HG02571 (cell line): ENCODE data around the gene CCR5AS.
A peak's percentile ranks its signal among the peaks of the same experiment; 100 is the strongest.

Experiments used
- ATAC-seq: cut with Tn5 transposase; IDR thresholded peaks from one replicate; pipeline ENCODE4 v1.9.1; 2021; ENCODE audit warnings: mild to moderate bottlenecking, moderate library complexity; ENCODE audit not compliant: unreplicated experiment

The CCR5AS gene

DNA sequence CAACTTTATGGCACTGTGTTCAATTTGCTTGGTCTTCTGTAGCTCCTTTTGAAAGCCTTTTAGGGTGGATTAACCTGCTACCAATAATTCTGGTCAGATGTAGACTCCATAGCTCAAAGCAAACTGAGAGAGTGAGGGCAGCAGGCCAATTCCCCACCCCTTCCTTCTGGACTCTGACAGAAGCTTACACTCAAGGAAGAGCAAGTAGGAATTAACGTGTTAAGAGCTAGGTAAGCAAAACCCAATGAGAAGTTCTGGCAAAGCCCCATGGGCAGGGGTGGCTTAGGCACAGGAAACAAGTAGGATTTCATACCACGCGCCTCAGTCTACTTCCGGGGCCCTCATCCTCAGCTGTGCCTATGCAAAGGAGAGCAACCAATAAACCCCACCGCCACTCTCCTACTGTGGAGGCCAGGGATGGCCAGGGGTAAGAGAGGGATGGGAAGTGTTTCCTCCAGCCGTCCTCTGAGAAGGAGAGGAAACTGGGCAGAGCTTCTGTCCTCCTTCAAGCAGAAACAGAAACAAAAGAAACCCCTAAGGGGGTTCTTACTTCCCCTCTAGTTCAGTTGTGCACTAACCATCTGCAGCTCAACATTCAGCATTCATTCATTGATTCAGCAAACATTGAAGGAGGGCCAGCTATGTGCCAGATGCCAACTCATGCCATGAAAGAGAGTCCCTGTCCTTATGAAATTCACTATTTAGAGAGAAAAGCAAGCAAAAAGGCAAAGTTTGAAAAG is 23.5 kb downstream of the CCR5AS start:
- ATAC-seq, result no peak

DNA sequence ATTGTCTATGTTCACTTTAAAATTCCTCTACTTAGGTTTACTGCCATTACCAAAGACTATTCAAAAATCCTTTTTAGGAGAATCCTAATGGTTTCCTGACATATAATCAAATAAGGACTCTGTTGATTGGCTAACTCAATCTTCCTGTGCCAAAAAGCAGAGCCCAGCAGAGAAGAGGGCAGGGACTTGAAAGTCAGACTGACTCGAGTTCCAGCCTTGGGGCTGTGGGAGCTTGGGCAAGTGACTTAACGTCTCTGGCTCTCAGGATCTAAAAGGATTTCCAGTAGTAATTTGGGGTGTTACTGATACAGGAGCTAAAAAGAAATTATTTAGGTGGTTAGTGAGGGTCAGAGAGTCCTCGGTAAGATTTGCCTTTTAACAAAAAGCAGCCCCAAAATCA is 25.2 kb downstream of the CCR5AS start:
- no peak for ATAC-seq

DNA sequence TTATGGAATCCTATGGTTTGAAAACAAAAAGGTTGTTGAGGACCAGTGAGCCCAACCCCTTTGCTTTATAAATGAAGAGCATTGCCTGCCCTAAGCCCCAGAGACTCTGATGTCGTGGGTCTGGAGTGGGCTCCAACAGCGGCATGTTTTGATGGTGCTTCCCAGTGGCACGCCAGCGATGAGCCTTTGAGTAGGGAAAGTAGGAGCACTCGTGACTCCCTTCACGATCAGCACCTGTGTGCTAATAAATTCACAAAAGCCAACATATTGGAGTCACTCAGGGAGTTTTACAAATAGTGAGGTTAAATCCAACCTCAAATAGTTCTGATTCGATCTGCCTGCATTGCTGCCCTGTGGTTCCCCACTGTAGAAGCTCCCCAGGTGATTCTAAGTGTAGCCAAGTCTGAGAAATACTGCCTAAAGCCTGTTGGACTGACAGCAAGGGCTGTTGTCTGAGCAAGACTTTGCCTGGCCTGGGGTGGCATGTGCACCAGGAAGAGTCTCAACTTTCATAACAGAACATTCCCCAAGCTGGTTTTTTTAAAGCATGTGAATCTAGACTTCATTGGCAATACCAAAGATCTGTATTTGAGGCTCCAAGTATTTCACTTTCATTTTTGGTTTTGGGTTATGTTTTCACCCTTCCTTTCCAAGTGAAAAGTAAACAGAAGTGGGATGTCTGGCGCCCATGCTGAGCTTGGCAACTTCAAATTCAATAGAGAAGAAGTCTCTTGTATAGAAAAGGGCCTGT is 26.2 kb downstream of the CCR5AS start:
- no peak for ATAC-seq

DNA sequence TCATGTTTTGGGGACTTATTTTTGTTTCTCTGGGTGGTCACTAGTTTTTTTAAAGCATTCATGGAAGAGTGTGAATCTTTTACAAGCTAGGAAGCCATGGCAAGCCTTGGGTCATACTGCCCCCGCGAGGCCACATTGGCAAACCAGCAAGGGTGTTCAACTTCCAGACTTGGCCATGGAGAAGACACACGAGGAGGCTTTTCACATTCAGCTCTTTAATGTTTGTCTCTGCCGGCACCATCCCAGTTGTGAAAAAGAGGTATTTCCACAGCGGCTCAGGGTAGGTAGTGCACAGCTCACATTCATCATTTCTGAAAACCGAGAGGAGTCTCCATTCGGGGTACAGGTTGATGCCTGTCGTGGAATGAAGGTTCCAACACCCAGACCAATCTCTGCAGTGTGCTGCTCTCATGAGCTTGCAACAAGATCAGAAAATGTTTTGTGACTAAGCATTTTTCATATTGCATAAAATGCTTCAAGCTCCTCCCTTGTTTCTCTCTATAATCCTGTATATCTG is 28.4 kb downstream of the CCR5AS start:
- ATAC-seq, result no peak

DNA sequence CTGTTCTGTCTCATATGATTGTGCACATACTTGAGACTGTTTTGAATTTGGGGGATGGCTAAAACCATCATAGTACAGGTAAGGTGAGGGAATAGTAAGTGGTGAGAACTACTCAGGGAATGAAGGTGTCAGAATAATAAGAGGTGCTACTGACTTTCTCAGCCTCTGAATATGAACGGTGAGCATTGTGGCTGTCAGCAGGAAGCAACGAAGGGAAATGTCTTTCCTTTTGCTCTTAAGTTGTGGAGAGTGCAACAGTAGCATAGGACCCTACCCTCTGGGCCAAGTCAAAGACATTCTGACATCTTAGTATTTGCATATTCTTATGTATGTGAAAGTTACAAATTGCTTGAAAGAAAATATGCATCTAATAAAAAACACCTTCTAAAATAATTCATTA is 31.1 kb downstream of the CCR5AS start:
- no peak for ATAC-seq

DNA sequence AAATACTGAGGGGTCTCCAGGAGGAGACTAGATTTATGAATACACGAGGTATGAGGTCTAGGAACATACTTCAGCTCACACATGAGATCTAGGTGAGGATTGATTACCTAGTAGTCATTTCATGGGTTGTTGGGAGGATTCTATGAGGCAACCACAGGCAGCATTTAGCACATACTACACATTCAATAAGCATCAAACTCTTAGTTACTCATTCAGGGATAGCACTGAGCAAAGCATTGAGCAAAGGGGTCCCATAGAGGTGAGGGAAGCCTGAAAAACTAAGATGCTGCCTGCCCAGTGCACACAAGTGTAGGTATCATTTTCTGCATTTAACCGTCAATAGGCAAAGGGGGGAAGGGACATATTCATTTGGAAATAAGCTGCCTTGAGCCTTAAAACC is 31.6 kb downstream of the CCR5AS start:
- no peak for ATAC-seq

DNA sequence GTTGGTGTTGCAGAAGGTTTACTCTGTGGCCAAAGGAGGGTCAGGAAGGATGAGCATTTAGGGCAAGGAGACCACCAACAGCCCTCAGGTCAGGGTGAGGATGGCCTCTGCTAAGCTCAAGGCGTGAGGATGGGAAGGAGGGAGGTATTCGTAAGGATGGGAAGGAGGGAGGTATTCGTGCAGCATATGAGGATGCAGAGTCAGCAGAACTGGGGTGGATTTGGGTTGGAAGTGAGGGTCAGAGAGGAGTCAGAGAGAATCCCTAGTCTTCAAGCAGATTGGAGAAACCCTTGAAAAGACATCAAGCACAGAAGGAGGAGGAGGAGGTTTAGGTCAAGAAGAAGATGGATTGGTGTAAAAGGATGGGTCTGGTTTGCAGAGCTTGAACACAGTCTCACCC is 32.1 kb downstream of the CCR5AS start:
- no peak for ATAC-seq

DNA sequence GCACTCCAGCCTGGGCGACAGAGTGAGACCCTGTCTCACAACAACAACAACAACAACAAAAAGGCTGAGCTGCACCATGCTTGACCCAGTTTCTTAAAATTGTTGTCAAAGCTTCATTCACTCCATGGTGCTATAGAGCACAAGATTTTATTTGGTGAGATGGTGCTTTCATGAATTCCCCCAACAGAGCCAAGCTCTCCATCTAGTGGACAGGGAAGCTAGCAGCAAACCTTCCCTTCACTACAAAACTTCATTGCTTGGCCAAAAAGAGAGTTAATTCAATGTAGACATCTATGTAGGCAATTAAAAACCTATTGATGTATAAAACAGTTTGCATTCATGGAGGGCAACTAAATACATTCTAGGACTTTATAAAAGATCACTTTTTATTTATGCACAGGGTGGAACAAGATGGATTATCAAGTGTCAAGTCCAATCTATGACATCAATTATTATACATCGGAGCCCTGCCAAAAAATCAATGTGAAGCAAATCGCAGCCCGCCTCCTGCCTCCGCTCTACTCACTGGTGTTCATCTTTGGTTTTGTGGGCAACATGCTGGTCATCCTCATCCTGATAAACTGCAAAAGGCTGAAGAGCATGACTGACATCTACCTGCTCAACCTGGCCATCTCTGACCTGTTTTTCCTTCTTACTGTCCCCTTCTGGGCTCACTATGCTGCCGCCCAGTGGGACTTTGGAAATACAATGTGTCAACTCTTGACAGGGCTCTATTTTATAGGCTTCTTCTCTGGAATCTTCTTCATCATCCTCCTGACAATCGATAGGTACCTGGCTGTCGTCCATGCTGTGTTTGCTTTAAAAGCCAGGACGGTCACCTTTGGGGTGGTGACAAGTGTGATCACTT is 34.1 kb downstream of the CCR5AS start:
- no peak for ATAC-seq

DNA sequence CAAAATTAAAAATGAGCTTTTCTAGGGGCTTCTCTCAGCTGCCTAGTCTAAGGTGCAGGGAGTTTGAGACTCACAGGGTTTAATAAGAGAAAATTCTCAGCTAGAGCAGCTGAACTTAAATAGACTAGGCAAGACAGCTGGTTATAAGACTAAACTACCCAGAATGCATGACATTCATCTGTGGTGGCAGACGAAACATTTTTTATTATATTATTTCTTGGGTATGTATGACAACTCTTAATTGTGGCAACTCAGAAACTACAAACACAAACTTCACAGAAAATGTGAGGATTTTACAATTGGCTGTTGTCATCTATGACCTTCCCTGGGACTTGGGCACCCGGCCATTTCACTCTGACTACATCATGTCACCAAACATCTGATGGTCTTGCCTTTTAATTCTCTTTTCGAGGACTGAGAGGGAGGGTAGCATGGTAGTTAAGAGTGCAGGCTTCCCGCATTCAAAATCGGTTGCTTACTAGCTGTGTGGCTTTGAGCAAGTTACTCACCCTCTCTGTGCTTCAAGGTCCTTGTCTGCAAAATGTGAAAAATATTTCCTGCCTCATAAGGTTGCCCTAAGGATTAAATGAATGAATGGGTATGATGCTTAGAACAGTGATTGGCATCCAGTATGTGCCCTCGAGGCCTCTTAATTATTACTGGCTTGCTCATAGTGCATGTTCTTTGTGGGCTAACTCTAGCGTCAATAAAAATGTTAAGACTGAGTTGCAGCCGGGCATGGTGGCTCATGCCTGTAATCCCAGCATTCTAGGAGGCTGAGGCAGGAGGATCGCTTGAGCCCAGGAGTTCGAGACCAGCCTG is 35.1 kb downstream of the CCR5AS start:
- no peak for ATAC-seq

DNA sequence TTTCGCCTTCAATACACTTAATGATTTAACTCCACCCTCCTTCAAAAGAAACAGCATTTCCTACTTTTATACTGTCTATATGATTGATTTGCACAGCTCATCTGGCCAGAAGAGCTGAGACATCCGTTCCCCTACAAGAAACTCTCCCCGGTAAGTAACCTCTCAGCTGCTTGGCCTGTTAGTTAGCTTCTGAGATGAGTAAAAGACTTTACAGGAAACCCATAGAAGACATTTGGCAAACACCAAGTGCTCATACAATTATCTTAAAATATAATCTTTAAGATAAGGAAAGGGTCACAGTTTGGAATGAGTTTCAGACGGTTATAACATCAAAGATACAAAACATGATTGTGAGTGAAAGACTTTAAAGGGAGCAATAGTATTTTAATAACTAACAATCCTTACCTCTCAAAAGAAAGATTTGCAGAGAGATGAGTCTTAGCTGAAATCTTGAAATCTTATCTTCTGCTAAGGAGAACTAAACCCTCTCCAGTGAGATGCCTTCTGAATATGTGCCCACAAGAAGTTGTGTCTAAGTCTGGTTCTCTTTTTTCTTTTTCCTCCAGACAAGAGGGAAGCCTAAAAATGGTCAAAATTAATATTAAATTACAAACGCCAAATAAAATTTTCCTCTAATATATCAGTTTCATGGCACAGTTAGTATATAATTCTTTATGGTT is 35.9 kb downstream of the CCR5AS start, which contains the start of gene CCR5:
TSS of gene CCR5 (plus strand) at position 108 of the 680 bp plus-strand sequence. CDS start 1,957 bp downstream, outside the sequence.
- ATAC-seq, result no peak

DNA sequence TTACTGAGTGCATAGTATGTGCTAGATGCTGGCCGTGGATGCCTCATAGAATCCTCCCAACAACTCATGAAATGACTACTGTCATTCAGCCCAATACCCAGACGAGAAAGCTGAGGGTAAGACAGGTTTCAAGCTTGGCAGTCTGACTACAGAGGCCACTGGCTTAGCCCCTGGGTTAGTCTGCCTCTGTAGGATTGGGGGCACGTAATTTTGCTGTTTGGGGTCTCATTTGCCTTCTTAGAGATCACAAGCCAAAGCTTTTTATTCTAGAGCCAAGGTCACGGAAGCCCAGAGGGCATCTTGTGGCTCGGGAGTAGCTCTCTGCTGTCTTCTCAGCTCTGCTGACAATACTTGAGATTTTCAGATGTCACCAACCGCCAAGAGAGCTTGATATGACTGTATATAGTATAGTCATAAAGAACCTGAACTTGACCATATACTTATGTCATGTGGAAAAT is 37.2 kb downstream of the CCR5AS start:
- ATAC-seq, result peak; percentile 54

DNA sequence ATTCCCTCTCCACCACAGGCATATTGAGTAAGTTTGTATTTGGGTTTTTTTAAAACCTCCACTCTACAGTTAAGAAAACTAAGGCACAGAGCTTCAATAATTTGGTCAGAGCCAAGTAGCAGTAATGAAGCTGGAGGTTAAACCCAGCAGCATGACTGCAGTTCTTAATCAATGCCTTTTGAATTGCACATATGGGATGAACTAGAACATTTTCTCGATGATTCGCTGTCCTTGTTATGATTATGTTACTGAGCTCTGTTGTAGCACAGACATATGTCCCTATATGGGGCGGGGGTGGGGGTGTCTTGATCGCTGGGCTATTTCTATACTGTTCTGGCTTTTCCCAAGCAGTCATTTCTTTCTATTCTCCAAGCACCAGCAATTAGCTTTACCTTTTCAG is 37.7 kb downstream of the CCR5AS start:
- no peak for ATAC-seq

DNA sequence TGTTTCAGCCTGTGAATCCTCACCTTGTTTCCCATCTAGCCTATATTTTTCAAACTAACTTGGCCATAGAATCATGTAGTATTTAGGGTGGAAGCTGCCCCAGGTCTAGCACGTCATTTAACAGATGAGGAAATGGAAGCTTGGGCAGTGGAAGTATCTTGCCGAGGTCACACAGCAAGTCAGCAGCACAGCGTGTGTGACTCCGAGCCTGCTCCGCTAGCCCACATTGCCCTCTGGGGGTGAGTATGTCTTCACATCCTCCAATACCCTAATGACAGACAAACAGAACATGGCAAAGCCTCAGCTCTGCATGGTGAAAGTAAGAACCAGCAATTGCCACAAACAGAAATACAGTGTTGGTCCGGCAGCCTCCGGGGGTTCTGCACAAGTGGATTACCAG is 38.3 kb downstream of the CCR5AS start:
- peak; percentile 56 for ATAC-seq

DNA sequence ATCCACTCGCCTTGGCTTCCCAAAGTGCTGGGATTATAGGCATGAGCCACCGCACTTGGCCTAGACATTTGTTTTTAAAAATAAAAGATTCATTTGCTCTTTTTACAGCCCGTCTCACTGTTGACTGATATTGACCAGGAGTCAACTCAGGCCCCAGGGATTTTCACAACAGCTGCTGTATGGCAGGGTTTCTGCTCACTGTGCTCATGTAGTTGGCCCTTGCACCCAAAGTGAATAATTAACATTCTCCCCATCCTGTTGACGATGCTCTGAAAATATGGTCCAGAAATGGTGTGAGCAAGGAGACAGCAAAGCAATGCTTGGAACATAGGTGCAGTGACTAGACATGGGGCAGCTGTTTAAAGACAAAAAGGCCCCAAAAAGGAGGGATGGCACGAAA is 39.1 kb downstream of the CCR5AS start:
- no peak for ATAC-seq

DNA sequence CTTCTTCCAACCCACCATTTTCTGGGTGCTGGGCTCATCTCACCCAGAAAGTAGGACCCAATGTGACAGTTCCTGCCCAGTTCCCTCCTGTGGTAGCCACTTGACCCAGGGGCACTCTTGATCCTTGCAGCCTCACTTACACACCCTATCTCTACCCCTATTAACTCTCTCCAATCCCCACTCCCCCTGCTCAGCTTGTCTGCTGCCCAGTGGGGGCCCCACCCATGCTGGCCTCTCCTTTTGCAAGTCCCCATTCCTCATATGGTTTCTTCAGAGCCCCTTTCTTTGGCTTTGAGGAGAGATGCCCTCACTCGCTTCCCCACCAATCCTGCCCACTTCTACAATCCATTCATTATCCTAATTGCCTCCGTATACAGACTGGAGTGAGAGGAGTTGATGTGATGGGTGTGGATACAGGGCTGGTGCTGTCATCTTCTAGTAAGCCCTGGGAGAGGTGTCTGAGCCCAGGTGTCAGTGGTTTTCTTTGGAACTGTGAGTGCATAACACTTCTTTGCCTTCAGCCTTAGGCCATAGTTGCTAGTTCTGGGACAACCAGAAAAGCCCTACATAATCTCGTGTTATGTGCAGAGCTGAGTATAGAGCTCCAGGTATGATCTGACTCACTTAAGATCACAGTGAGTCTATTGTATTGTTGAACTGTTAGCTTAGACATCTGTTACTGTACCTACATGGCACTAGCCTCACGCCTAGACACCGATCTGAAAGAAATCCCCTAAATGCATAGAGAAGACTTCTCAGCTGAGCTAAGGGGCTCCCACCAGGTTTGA is 40.9 kb downstream of the CCR5AS start:
- no peak for ATAC-seq

DNA sequence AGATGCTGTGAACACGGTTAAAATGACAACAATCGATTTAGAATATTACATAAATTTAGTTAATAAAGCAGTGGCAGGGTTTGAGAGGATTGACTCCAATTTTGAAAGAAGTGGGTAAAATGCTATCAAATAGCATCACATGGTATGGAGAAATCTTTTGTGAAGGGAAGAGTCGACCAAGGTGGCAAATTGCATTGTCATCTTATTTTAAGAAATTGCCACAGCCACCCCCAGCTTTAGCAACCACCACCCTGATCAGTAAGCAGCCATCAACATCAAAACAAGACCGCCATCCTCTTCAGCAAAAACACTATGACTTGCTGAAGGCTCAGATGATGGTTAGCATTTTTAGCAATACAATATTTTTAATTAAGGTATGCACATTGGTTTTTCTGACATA is 41.8 kb downstream of the CCR5AS start:
- ATAC-seq, result no peak

DNA sequence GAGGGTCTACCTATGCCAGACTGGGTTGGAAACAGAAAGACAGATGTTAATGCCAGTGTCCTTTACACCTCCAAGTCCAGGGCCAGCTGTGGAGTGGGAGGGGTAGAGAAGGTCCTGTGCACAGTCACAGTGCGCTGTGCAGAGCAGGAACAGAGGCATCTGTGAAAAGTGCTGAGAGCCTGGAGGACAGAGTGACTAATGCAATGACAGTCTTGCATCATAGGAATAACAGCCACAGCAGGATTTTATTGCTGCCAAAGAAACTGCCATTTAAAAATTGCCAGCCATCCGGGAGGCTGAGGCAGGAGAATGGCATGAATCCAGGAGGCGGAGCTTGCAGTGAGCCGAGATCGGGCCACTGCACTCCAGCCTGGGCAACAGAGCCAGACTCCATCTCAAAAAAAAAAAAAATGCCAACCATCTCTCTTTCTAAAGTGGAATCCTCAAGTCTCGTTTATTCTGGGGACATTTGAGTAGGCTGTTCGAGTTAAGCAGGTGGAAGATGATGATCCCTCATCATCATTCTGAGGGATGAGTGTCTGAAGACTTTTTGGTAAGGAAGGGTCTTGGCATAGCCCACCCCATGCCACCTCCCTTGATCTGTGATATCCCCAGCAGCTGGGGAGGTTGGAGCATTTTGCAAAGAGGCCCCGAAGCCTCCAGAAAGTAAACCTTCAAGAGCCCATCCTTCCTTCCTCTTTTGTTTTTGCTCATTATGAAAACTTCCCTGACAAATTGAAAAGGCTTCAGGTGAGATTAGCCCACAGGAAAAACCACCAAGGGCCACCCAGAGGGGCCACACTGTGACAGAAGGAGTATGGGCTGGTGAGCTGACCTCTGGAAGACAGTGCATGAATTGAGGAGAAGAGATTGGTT is 45.2 kb downstream of the CCR5AS start:
- no peak for ATAC-seq

DNA sequence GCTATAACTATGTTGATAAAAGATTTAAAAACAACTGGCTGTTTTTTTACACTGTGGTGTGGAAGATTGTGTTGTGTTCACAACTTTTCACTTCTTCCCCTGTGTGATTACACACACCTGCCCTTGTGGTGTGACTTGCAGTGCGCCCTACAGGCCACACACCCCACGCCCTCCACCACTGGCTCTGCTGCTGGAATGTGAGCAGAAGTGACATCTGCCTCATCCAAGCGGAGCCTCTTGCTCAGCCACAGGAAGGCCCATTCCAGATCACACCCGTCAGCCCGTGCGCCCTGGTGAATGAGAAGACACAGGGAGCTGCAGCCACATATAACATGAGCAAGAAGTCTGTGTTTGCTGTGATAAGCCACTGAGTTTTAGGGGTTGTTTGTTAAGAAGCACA is 46.0 kb downstream of the CCR5AS start:
- ATAC-seq, result no peak
